Measurements from ENCODE around the gene CHD5. TPM values are rescaled to one million over a fixed set of nuclear protein-coding genes. Genes with fewer than 3 reads are reported as not detected.

The CHD5 gene
- total RNA-seq, 1 experiment from 2014 or later: 2.4 TPM

DNA sequence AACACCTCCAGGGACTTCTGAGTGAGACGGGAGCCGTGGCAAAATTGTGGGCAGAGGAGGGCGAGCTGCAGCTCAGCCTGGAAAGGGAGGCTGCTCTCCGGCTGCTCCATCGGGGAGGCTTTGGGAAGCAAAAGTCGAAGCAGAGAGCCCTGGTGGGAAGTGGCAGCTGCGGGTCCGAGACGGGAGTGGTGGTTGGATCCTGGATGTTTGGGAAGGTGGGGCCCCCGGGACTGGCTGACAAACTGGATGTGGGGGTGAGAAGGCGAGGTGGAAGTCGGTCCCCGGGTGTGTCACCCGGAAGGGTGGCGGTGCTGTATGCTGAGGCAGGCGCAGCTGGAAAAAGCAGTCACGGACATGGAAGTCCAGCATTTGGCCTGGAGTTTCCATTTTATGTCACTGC is 82.3 kb downstream of the CHD5 start:
- CTCF ChIA-PET: interaction anchor here (1.3 to 1.8 kb wide), 3 partner anchors 11 to 64 kb away, joined by 4 to 8 read pairs (median 5); no protein-coding TSS in a partner anchor
- ATAC-seq: no peak

More for the DNA sequence above, 82.3 kb downstream of the CHD5 start:
- Mint-ChIP-seq H3K9me3 (no peaks in the 10 kb centered on the region), H3K4me1 (no peaks in the 10 kb centered on the region), H3K36me3 (no peaks in the 10 kb centered on the region), H3K27ac (peak overlapping the region; percentile 83), H3K27me3 (ENCODE audit: low read depth) (no peaks in the 10 kb centered on the region), H3K4me3 (no peak overlapping the region)
- POLR2A ChIA-PET: no interaction called here
- DNase-seq (ENCODE audit: low spot score): no peak
- TF ChIP-seq, protein P1, sequence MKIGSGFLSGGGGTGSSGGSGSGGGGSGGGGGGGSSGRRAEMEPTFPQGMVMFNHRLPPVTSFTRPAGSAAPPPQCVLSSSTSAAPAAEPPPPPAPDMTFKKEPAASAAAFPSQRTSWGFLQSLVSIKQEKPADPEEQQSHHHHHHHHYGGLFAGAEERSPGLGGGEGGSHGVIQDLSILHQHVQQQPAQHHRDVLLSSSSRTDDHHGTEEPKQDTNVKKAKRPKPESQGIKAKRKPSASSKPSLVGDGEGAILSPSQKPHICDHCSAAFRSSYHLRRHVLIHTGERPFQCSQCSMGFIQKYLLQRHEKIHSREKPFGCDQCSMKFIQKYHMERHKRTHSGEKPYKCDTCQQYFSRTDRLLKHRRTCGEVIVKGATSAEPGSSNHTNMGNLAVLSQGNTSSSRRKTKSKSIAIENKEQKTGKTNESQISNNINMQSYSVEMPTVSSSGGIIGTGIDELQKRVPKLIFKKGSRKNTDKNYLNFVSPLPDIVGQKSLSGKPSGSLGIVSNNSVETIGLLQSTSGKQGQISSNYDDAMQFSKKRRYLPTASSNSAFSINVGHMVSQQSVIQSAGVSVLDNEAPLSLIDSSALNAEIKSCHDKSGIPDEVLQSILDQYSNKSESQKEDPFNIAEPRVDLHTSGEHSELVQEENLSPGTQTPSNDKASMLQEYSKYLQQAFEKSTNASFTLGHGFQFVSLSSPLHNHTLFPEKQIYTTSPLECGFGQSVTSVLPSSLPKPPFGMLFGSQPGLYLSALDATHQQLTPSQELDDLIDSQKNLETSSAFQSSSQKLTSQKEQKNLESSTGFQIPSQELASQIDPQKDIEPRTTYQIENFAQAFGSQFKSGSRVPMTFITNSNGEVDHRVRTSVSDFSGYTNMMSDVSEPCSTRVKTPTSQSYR (CRISPR knock-in tag; IDR thresholded peaks at IDR 0.05): no peak
- TF ChIP-seq, protein P2, sequence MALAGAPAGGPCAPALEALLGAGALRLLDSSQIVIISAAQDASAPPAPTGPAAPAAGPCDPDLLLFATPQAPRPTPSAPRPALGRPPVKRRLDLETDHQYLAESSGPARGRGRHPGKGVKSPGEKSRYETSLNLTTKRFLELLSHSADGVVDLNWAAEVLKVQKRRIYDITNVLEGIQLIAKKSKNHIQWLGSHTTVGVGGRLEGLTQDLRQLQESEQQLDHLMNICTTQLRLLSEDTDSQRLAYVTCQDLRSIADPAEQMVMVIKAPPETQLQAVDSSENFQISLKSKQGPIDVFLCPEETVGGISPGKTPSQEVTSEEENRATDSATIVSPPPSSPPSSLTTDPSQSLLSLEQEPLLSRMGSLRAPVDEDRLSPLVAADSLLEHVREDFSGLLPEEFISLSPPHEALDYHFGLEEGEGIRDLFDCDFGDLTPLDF (CRISPR knock-in tag; IDR thresholded peaks at IDR 0.05): no peak
- no peak for TF ChIP-seq ZNF671 (CRISPR knock-in tag; IDR thresholded peaks at IDR 0.05)
- TF ChIP-seq, protein P3, sequence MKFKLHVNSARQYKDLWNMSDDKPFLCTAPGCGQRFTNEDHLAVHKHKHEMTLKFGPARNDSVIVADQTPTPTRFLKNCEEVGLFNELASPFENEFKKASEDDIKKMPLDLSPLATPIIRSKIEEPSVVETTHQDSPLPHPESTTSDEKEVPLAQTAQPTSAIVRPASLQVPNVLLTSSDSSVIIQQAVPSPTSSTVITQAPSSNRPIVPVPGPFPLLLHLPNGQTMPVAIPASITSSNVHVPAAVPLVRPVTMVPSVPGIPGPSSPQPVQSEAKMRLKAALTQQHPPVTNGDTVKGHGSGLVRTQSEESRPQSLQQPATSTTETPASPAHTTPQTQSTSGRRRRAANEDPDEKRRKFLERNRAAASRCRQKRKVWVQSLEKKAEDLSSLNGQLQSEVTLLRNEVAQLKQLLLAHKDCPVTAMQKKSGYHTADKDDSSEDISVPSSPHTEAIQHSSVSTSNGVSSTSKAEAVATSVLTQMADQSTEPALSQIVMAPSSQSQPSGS (CRISPR knock-in tag; IDR thresholded peaks at IDR 0.05; ENCODE audit: borderline replicate concordance, low read depth): no peak
- no peak for TF ChIP-seq NFYB (CRISPR knock-in tag; conservative IDR thresholded peaks at IDR 0.05; ENCODE audit: low read depth)
- no peak for TF ChIP-seq TCF7 (CRISPR knock-in tag; IDR thresholded peaks at IDR 0.05; ENCODE audit: low read depth)
- TF ChIP-seq NFATC4 (CRISPR knock-in tag; IDR thresholded peaks at IDR 0.05): no peak
- TF ChIP-seq, protein P4, sequence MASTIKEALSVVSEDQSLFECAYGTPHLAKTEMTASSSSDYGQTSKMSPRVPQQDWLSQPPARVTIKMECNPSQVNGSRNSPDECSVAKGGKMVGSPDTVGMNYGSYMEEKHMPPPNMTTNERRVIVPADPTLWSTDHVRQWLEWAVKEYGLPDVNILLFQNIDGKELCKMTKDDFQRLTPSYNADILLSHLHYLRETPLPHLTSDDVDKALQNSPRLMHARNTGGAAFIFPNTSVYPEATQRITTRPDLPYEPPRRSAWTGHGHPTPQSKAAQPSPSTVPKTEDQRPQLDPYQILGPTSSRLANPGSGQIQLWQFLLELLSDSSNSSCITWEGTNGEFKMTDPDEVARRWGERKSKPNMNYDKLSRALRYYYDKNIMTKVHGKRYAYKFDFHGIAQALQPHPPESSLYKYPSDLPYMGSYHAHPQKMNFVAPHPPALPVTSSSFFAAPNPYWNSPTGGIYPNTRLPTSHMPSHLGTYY (CRISPR knock-in tag; IDR thresholded peaks at IDR 0.05): no peak
- TF ChIP-seq ZNF232 (CRISPR knock-in tag; IDR thresholded peaks at IDR 0.05): no peak
- TF ChIP-seq, protein P5, sequence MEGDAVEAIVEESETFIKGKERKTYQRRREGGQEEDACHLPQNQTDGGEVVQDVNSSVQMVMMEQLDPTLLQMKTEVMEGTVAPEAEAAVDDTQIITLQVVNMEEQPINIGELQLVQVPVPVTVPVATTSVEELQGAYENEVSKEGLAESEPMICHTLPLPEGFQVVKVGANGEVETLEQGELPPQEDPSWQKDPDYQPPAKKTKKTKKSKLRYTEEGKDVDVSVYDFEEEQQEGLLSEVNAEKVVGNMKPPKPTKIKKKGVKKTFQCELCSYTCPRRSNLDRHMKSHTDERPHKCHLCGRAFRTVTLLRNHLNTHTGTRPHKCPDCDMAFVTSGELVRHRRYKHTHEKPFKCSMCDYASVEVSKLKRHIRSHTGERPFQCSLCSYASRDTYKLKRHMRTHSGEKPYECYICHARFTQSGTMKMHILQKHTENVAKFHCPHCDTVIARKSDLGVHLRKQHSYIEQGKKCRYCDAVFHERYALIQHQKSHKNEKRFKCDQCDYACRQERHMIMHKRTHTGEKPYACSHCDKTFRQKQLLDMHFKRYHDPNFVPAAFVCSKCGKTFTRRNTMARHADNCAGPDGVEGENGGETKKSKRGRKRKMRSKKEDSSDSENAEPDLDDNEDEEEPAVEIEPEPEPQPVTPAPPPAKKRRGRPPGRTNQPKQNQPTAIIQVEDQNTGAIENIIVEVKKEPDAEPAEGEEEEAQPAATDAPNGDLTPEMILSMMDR (IDR thresholded peaks at IDR 0.05): no peak
- TF ChIP-seq, protein P6, sequence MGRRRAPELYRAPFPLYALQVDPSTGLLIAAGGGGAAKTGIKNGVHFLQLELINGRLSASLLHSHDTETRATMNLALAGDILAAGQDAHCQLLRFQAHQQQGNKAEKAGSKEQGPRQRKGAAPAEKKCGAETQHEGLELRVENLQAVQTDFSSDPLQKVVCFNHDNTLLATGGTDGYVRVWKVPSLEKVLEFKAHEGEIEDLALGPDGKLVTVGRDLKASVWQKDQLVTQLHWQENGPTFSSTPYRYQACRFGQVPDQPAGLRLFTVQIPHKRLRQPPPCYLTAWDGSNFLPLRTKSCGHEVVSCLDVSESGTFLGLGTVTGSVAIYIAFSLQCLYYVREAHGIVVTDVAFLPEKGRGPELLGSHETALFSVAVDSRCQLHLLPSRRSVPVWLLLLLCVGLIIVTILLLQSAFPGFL (CRISPR knock-in tag; IDR thresholded peaks at IDR 0.05; ENCODE audit: borderline replicate concordance): no peak
- TF ChIP-seq, protein P7, sequence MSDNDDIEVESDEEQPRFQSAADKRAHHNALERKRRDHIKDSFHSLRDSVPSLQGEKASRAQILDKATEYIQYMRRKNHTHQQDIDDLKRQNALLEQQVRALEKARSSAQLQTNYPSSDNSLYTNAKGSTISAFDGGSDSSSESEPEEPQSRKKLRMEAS (CRISPR knock-in tag; IDR thresholded peaks at IDR 0.05): no peak
- TF ChIP-seq ZNF219 (CRISPR knock-in tag; IDR thresholded peaks at IDR 0.05; ENCODE audit: borderline replicate concordance): no peak
- TF ChIP-seq, protein P8, sequence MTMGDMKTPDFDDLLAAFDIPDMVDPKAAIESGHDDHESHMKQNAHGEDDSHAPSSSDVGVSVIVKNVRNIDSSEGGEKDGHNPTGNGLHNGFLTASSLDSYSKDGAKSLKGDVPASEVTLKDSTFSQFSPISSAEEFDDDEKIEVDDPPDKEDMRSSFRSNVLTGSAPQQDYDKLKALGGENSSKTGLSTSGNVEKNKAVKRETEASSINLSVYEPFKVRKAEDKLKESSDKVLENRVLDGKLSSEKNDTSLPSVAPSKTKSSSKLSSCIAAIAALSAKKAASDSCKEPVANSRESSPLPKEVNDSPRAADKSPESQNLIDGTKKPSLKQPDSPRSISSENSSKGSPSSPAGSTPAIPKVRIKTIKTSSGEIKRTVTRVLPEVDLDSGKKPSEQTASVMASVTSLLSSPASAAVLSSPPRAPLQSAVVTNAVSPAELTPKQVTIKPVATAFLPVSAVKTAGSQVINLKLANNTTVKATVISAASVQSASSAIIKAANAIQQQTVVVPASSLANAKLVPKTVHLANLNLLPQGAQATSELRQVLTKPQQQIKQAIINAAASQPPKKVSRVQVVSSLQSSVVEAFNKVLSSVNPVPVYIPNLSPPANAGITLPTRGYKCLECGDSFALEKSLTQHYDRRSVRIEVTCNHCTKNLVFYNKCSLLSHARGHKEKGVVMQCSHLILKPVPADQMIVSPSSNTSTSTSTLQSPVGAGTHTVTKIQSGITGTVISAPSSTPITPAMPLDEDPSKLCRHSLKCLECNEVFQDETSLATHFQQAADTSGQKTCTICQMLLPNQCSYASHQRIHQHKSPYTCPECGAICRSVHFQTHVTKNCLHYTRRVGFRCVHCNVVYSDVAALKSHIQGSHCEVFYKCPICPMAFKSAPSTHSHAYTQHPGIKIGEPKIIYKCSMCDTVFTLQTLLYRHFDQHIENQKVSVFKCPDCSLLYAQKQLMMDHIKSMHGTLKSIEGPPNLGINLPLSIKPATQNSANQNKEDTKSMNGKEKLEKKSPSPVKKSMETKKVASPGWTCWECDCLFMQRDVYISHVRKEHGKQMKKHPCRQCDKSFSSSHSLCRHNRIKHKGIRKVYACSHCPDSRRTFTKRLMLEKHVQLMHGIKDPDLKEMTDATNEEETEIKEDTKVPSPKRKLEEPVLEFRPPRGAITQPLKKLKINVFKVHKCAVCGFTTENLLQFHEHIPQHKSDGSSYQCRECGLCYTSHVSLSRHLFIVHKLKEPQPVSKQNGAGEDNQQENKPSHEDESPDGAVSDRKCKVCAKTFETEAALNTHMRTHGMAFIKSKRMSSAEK (CRISPR knock-in tag; IDR thresholded peaks at IDR 0.05; ENCODE audit: borderline replicate concordance): no peak
- TF ChIP-seq GTF2I (CRISPR knock-in tag; conservative IDR thresholded peaks at IDR 0.05): no peak
